Right lobe of liver (tissue), 6 donors: ENCODE results near the gene DHDDS. TPM values are rescaled to one million over a fixed set of nuclear protein-coding genes. Genes with fewer than 3 reads are reported as not detected.

Experiments
- ATAC-seq, 4 donors: fragments of 200-7000 bp; cut with Tn5 transposase; one replicate each; pipeline ENCODE4 v1.9.1; 2020; ENCODE audit warnings: mild to moderate bottlenecking in 4 of 4, moderate library complexity in 4 of 4
- DNase-seq, 3 donors: peaks; one replicate each; pipeline ENCODE4 v3.0.0-alpha.2; 2020
- H3K27ac ChIP-seq, 3 donors: fragments of 200-600 bp; one replicate each; pipeline ENCODE4 v1.8.0; 2022
- H3K27me3 ChIP-seq, 2 donors: fragments of 200-600 bp; one replicate each; pipeline ENCODE4 v1.8.0; 2022
- H3K36me3 ChIP-seq, 4 donors: fragments of 200-600 bp; sonication (generic) in 1 of 4; one replicate each; pipeline versions ENCODE4 v1.5.1 to v1.8.0; 2017 to 2022; ENCODE audit warnings: control low read depth in 1 of 4
- H3K4me1 ChIP-seq, 4 donors: fragments of 200-600 bp; sonication (generic) in 1 of 4; one replicate each; pipeline versions ENCODE4 v1.5.1 to v1.8.0; 2017 to 2022; ENCODE audit warnings: control low read depth in 1 of 4
- H3K4me3 ChIP-seq, 3 donors: fragments of 200-600 bp; one replicate each; pipeline ENCODE4 v1.8.0; 2022
- H3K9me3 ChIP-seq, 4 donors: fragments of 200-600 bp; sonication (generic) in 1 of 4; one replicate each; pipeline versions ENCODE4 v1.5.1 to v1.8.0; 2017 to 2022; ENCODE audit warnings: control low read depth in 1 of 4
- CTCF ChIP-seq, 4 donors: fragments of 200-600 bp in 3 of 4; fragments of 450-650 bp in 1 of 4; IDR thresholded peaks; one replicate each; pipeline versions ENCODE4 v1.5.1 to v1.8.0; 2016 to 2022; ENCODE audit warnings: antibody characterized with exemption in 4 of 4, mild to moderate bottlenecking in 2 of 4
- POLR2A ChIP-seq: fragments of 450-650 bp; IDR thresholded peaks from one replicate; pipeline ENCODE4 v1.6.1; 2017; ENCODE audit warnings: antibody characterized with exemption, mild to moderate bottlenecking
- WGBS: methylation state at CpG from one replicate; pipeline ENCODE4 v1.1.6; 2018; ENCODE audit warnings: low coverage, low lambda C conversion rate; ENCODE audit not compliant: insufficient coverage; ENCODE audit errors: missing lambda C conversion rate; 5-methylcytosine and 5-hydroxymethylcytosine counted together
- intact Hi-C, 2 donors: fragments of 100-400 bp; cut with DNase I; formaldehyde crosslinking; loops; one replicate each; pipeline versions ENCODE4 v1.11.2 to v1.14.1; 2022
- total RNA-seq, 6 experiments: library from RNA; depleted of rRNA in 2 of 6; stranded (reverse); fragments of >200 nt in 2 of 6; fragmentation: NEBNext Ultra II Directional in 3 of 6; extraction: Animal tissue kit (Norgen Biotek cat#: 25700) in 3 of 6; gene quantifications; one replicate each; pipeline versions ENCODE4 v1.1.0 to v1.2.4, GENCODE V29; 2016 to 2023
- donor health status: DM: no; HTN: yes; CAD: no.
- donor health status: DM: no; HTN: no; CAD: no.
- donor health status: DM: no; HTN: no; CAD: no.
- donor health status: DM: no; HTN: yes; CAD: no.
- donor health status: DM: no; HTN: yes; CAD: no.

The DHDDS gene
- total RNA-seq, 6 experiments from 2014 or later = 20.0 to 48.6 (median 24.9) TPM

- H3K27ac ChIP-seq = no peak overlapping the region
- TF ChIP-seq POLR2A (no peak), CTCF (IDR thresholded peaks at IDR 0.05) (no peak)
- no peaks in the 10 kb centered on the region for H3K4me1 ChIP-seq
- intact Hi-C loops = no loop called here
- no peaks in the 10 kb centered on the region for H3K9me3 ChIP-seq
- ATAC-seq = no peak
- no peaks in the 10 kb centered on the region for H3K36me3 ChIP-seq
- DNase-seq = no peak
- no peak overlapping the region for H3K4me3 ChIP-seq
- no peaks in the 10 kb centered on the region for H3K27me3 ChIP-seq
- 89% methylated on average over 6 of the region's 6 CpGs for WGBS
These were observed 86.2 kb downstream of the DHDDS start for GRCh38 chr1:26518355-26518754.

- Histone ChIP-seq H3K36me3 (no peaks in the 10 kb centered on the region), H3K9me3 (no peaks in the 10 kb centered on the region), H3K4me3 (no peak overlapping the region), H3K27me3 (no peaks in the 10 kb centered on the region), H3K4me1 (no peaks in the 10 kb centered on the region), H3K27ac (no peak overlapping the region)
- ATAC-seq (no peak), DNase-seq (no peak)
- no peak for TF ChIP-seq POLR2A
- TF ChIP-seq CTCF (IDR thresholded peaks at IDR 0.05) = no peak
- intact Hi-C loops = no loop called here
- WGBS = 88% methylated on average over 1 of the region's 5 CpGs
These were observed 88.2 kb downstream of the DHDDS start for GRCh38 chr1:26520339-26520738.

Other genes starting within 250 kb of the DHDDS start
- not detected for gene CATSPER4, start 241.7 kb upstream of the DHDDS start, total RNA-seq
- gene CEP85, start 198.1 kb upstream of the DHDDS start, total RNA-seq = 1 to 10 TPM; 5.2 to 7.8 (median 5.8) TPM
- 10 to 100 TPM; 26.3 to 61.8 (median 34.9) TPM for gene SH3BGRL3, start 152.2 kb upstream of the DHDDS start, total RNA-seq
- gene UBXN11, start 125.7 kb upstream of the DHDDS start, total RNA-seq = 10 to 100 TPM in 1 of 6 experiments, 1 to 10 TPM in 5; 4.3 to 11.3 (median 7.0) TPM
- gene CD52, start 114.4 kb upstream of the DHDDS start, total RNA-seq = 10 to 100 TPM in 2 of 6 experiments, 1 to 10 TPM in 4; 2.8 to 17.6 (median 8.5) TPM
- gene CRYBG2, start 78.2 kb upstream of the DHDDS start, total RNA-seq = 1 to 10 TPM in 2 of 6 experiments, under 1 TPM in 1, not detected in 3; 0.81 to 1.9 (median 1.7) TPM
- gene ZNF683, start 59.6 kb upstream of the DHDDS start, total RNA-seq = under 1 TPM in 1 of 6 experiments, not detected in 5; 0.19 TPM
- under 1 TPM in 1 of 6 experiments, not detected in 5; 0.09 TPM for gene LIN28A, start 21.5 kb upstream of the DHDDS start, total RNA-seq
- 10 to 100 TPM; 64.1 to 99.6 (median 83.6) TPM for gene HMGN2, start 40.1 kb downstream of the DHDDS start, total RNA-seq
- 10 to 100 TPM in 4 of 6 experiments, 1 to 10 TPM in 2; 6.2 to 42.6 (median 20.9) TPM for gene RPS6KA1, start 97.4 kb downstream of the DHDDS start, total RNA-seq